HG03521 (cell line): Measurements from ENCODE around the gene GPR183.

ENCODE experiments used
- ATAC-seq: cut with Tn5 transposase; IDR thresholded peaks from one replicate; pipeline ENCODE4 v1.9.1; 2021; ENCODE audit warnings: mild to moderate bottlenecking, moderate library complexity; ENCODE audit not compliant: unreplicated experiment

The GPR183 gene

DNA sequence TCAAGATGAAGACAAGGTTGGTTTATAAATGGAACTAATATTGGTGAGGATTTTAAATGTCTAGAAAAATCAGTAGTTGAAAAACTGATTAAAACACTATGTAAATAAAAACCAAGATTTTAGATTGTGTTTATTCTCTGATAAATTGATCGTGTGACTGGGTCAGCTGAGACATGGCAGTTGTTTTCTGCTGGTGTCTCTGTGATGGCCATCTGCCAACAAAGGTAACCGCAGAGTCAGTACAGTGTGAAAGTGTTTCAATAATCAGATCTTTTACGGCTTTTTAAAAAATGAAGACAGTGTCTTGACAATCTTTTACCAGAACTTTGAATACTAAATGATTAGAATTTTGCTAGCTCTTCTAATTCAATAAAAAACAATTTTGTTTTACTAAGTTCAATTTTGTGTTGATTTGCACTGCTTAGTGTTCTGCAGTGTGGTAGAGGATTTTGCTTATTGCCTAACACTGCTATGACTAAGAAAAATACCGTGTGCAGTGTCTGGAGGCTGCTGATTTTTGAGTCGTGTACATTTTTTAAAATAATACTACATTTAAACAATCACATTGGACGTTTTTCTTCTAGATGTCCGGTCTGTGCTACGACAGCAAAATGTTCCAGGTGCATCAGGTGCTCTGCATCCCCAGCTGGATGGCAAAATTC lies 32.7 kb upstream of the GPR183 start:
- no peak for ATAC-seq

GRCh38 chr13:99339230-99339721 lies 32.1 kb upstream of the GPR183 start:
- ATAC-seq = no peak

DNA sequence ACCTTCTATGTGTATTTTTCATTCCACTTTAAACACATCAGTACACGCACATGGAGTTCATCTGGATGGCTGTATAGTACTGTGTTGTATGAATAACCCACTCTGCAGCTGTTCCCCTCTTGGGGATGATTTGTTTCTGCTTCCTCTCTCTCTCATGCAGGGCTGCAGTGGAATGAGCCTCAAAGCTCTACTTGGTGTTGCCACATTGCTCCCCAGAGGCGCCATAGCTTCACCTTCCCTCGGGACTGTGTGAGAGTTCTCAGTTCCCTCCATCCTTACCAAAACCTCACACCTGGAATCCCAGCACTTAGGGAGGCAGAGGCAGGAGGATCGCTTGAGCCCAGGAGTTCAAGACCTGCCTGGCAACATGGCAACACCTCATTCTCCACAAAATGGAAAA lies 28.4 kb upstream of the GPR183 start:
- peak; percentile 55 for ATAC-seq

DNA sequence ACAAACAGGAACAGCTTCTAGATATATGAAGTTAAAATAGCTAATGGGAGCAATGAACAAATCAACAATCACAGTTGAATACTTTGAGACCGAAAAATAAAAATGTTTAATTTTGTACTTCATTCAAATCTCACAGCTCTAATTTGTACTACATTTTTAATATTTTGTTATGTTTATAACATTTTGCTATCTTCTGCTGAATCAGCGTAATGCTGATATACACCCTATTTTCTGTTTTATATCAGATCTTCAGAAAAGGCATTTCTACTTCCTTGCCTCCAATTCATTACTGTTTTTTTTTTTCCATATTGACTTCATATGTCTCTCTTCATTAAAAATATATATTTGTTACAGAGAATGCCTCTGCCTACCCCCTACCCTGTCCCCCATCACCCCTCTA lies 27.9 kb upstream of the GPR183 start:
- ATAC-seq = no peak

DNA sequence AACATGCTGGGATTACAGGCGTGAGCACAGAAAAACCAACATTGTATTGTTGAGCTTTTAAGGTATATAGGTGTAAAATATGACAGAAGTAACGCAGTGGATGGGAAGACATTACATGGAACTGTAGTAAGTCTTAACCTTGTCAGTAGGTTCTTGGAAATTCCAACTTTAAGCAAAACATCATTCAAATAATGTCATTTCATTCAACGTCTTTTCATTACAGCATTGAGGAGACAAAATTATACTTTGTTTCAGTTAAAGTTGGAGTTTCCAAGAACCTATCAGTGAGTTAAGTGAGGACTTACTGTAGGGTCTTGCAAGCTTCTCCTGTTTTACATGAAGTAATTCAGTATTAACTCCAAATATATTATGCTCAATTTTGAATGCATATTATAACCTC lies 27.0 kb upstream of the GPR183 start:
- ATAC-seq = no peak

GRCh38 chr13:99332456-99332855 lies 25.3 kb upstream of the GPR183 start:
- no peak for ATAC-seq

- peak; percentile 75 for ATAC-seq
These were observed 24.7 kb upstream of the GPR183 start for GRCh38 chr13:99331881-99332293.

DNA sequence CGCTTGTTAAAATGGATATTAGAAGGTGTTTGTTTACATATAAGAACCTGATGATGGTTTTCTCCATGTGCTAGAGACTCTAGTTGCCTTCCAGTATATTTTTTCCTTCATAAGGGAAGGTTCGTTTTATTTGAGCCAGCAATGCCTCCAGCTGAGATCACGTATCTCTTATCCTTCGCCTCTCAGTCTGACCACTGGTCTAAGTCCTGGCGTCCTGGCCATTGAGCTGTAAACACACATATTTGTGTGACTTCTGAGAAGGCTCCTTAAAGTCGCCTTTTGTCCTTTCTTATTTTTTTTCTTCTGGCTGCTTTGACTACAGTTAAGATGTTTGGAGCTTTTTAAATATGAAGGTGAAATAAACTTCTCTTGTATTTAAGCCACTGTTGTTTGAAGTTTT lies 23.7 kb upstream of the GPR183 start:
- no peak for ATAC-seq

GRCh38 chr13:99329477-99329876 lies 22.3 kb upstream of the GPR183 start:
- no peak for ATAC-seq

DNA sequence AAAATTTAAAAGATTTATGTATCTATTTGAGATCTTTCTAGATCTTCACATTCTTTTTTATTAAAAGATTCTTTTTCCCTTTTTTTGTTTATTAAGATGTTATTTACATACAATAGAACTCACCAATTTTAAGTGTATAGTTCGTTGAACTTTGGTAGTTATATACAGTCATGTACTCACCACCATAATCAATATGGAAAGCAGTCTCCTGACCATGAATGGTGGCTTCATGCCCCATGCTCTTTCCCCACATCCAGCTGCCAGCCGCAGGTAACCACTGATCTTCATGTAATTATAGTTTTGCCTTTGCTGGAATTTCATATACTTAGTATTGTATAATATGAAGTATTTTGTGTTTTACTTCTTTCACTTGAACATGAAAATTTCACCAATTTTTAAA lies 20.6 kb upstream of the GPR183 start:
- no peak for ATAC-seq

DNA sequence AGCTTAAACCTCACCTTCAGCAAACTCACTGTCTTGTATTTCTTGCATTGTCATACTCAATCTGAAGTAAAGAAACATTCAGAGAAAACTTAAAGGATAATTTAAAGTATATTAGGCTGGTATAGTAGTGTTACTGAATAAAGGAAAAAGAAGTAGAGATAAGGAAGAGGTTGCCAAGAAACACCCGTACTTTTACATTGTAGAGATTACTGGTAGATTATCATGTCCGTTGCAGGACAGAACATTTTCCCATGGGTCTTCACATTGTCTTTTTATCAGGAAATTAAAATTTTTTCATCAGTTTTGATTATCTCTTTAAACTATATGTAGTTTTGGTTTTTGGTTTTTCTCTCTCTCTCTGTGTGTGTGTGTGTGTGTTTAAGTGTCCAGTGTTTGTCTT lies 19.9 kb upstream of the GPR183 start:
- no peak for ATAC-seq

- ATAC-seq = no peak
These were observed 18.8 kb upstream of the GPR183 start for GRCh38 chr13:99326012-99326411.

DNA sequence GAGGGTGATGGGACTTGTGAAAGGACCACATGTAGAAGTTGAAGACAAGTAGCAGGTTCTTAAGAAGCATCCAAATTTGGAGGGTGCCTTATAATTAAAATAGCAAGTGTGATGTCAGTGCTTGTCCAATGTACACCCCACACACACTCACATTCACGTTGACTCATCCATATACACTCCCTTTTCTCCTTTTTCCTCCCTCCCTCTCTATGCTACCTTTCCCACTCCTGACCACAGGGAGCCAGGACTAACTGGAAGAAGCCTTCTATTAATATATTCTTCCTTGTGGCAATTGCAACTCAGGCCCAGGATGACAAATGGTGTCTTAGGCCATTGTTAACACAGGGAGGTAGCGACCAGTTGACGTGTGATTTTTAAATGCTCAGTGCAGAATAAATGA lies 16.3 kb upstream of the GPR183 start:
- no peak for ATAC-seq

GRCh38 chr13:99322297-99323103 lies 15.3 kb upstream of the GPR183 start:
- ATAC-seq = peak; percentile 73

- no peak for ATAC-seq
These were observed 14.5 kb upstream of the GPR183 start for GRCh38 chr13:99321709-99322108.

- ATAC-seq = no peak
These were observed 13.7 kb upstream of the GPR183 start for GRCh38 chr13:99320693-99321481.

DNA sequence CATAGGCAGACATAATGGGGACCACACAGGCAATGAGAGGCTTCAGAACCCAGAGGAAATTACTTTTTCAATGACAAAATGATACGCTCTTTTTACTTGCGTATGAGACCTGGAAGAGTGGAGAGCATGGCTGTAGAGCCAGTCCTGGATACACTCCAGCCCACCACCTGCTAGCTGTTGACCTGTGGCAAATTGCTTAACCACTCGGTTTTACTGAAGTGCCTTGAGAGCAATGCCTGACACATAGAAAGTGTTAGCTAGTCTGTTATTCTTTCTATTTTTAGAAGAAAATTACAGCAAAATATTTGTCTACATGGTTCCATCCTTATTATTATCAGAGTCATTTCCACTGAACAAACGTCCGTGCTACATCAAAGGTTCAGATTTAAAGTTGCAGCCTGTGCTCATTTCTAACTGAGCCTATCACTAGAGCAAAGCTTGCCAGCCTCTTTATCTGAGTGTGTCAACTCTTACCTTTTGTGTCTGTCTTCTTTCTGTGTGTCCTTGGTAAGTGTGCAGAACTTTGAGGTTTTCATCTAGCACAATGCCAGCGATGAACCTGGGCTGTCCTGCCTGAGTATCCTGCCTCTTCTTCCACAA lies 9.6 kb upstream of the GPR183 start:
- ATAC-seq = no peak

GRCh38 chr13:99316224-99316623 lies 9.0 kb upstream of the GPR183 start:
- ATAC-seq = no peak

DNA sequence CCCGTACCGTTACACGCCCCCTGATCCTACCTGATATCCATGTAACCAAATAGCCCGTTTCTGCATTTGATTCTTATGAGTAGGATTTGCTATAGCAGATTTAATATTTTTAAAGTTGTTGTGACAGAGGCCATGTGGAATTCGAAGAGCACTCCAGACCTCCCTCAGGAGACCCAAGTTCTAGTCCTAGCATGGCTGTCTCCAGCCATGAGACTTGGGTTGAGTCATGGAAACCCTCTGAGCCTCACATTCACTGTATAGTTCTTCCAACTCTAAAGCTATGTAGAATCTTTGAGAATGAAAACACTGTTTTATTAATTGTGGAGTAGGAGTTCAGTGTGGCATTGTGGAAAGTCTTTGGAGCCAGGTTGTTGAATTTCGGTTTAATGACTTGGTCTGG lies 8.0 kb upstream of the GPR183 start:
- no peak for ATAC-seq

DNA sequence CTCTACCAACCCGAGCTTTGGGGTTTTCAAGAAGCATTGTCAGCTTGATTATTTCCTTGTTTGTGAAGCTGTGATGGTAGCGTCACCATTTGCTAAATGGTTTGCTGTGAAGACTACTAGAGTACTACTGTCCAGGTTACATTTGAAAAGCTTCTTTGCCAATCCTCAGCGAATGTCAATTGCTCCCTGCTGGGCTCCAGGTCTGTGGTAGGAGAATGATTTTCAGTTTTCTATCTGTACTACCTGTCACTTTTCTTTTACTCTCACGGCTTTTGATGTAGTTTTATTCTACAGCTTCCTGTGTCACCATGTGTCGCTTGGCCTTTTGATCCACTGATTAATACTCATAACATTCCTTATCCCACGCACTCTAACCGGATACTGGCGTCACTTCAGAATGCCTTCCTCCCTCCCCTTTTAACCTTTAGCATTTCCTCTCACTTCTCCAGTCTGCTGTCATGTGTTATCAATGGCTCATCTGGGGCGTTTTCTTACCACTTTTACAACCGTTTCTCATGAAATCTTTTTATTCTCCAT lies 7.5 kb upstream of the GPR183 start:
- ATAC-seq = no peak

GRCh38 chr13:99313941-99314340 lies 6.7 kb upstream of the GPR183 start:
- ATAC-seq = no peak
